Measurements from ENCODE around the gene RAB9A.

Gene RAB9A

GRCh38 chrX:13747836-13748235, 58.9 kb downstream of the RAB9A start:
- H3K36me3 ChIP-seq (ENCODE audit: control insufficient read depth, insufficient read depth, low read length) = peaks cover 84% of the 10 kb centered on the region
- H3K4me1 ChIP-seq (ENCODE audit: control insufficient read depth, insufficient read depth, low read length) = peaks cover 2% of the 10 kb centered on the region; the same call in 1 of the 2 replicates
- no peak overlapping the region for H3K27ac ChIP-seq (ENCODE audit: low read depth, low read length)
- no peaks in the 10 kb centered on the region for H3K27me3 ChIP-seq (ENCODE audit: control insufficient read depth, insufficient read depth, low read length)
- no peak overlapping the region for H3K9ac ChIP-seq (ENCODE audit: low read length)
- no peak overlapping the region for H3K4me3 ChIP-seq (ENCODE audit: low read depth, low read length)
- no peaks in the 10 kb centered on the region for H3K9me3 ChIP-seq (ENCODE audit: control insufficient read depth, insufficient read depth, low read depth, low read length)

- H3K9ac ChIP-seq (ENCODE audit: low read length) = no peak overlapping the region
- no peaks in the 10 kb centered on the region for H3K27me3 ChIP-seq (ENCODE audit: control insufficient read depth, insufficient read depth, low read length)
- no peaks in the 10 kb centered on the region for H3K9me3 ChIP-seq (ENCODE audit: control insufficient read depth, insufficient read depth, low read depth, low read length)
- no peak overlapping the region for H3K27ac ChIP-seq (ENCODE audit: low read depth, low read length)
- H3K4me3 ChIP-seq (ENCODE audit: low read depth, low read length) = no peak overlapping the region
- H3K4me1 ChIP-seq (ENCODE audit: control insufficient read depth, insufficient read depth, low read length) = no peaks in the 10 kb centered on the region
- H3K36me3 ChIP-seq (ENCODE audit: control insufficient read depth, insufficient read depth, low read length) = peaks cover 90% of the 10 kb centered on the region
Observed at GRCh38 chrX:13748486-13748885, 59.6 kb downstream of the RAB9A start.

- Histone ChIP-seq H3K4me1 (ENCODE audit: control insufficient read depth, insufficient read depth, low read length) (no peaks in the 10 kb centered on the region), H3K9me3 (ENCODE audit: control insufficient read depth, insufficient read depth, low read depth, low read length) (no peaks in the 10 kb centered on the region), H3K27me3 (ENCODE audit: control insufficient read depth, insufficient read depth, low read length) (no peaks in the 10 kb centered on the region), H3K36me3 (ENCODE audit: control insufficient read depth, insufficient read depth, low read length) (peaks cover 87% of the 10 kb centered on the region), H3K9ac (ENCODE audit: low read length) (no peak overlapping the region), H3K4me3 (ENCODE audit: low read depth, low read length) (no peak overlapping the region), H3K27ac (ENCODE audit: low read depth, low read length) (no peak overlapping the region)
Observed at GRCh38 chrX:13750204-13750603, 61.3 kb downstream of the RAB9A start.

GRCh38 chrX:13750812-13751211, 61.9 kb downstream of the RAB9A start:
- Histone ChIP-seq H3K27ac (ENCODE audit: low read depth, low read length) (no peak overlapping the region), H3K4me1 (ENCODE audit: control insufficient read depth, insufficient read depth, low read length) (no peaks in the 10 kb centered on the region), H3K9me3 (ENCODE audit: control insufficient read depth, insufficient read depth, low read depth, low read length) (no peaks in the 10 kb centered on the region), H3K4me3 (ENCODE audit: low read depth, low read length) (no peak overlapping the region), H3K27me3 (ENCODE audit: control insufficient read depth, insufficient read depth, low read length) (no peaks in the 10 kb centered on the region), H3K9ac (ENCODE audit: low read length) (no peak overlapping the region), H3K36me3 (ENCODE audit: control insufficient read depth, insufficient read depth, low read length) (peaks cover 86% of the 10 kb centered on the region)

GRCh38 chrX:13752141-13752540, 63.2 kb downstream of the RAB9A start:
- Histone ChIP-seq H3K4me3 (ENCODE audit: low read depth, low read length) (no peak overlapping the region), H3K4me1 (ENCODE audit: control insufficient read depth, insufficient read depth, low read length) (peaks cover 9% of the 10 kb centered on the region; the same call in 1 of the 2 replicates), H3K27me3 (ENCODE audit: control insufficient read depth, insufficient read depth, low read length) (no peaks in the 10 kb centered on the region), H3K27ac (ENCODE audit: low read depth, low read length) (no peak overlapping the region), H3K9ac (ENCODE audit: low read length) (no peak overlapping the region), H3K9me3 (ENCODE audit: control insufficient read depth, insufficient read depth, low read depth, low read length) (no peaks in the 10 kb centered on the region), H3K36me3 (ENCODE audit: control insufficient read depth, insufficient read depth, low read length) (peaks cover 82% of the 10 kb centered on the region)

GRCh38 chrX:13752646-13753045, 63.7 kb downstream of the RAB9A start:
- H3K36me3 ChIP-seq (ENCODE audit: control insufficient read depth, insufficient read depth, low read length) = peaks cover 82% of the 10 kb centered on the region

GRCh38 chrX:13754765-13755164, 65.8 kb downstream of the RAB9A start:
- peaks cover 83% of the 10 kb centered on the region for H3K36me3 ChIP-seq (ENCODE audit: control insufficient read depth, insufficient read depth, low read length)
- H3K27ac ChIP-seq (ENCODE audit: low read depth, low read length) = no peak overlapping the region
- H3K4me1 ChIP-seq (ENCODE audit: control insufficient read depth, insufficient read depth, low read length) = peaks cover 11% of the 10 kb centered on the region; the same call in 1 of the 2 replicates
- H3K9me3 ChIP-seq (ENCODE audit: control insufficient read depth, insufficient read depth, low read depth, low read length) = no peaks in the 10 kb centered on the region
- no peak overlapping the region for H3K4me3 ChIP-seq (ENCODE audit: low read depth, low read length)
- no peak overlapping the region for H3K9ac ChIP-seq (ENCODE audit: low read length)
- H3K27me3 ChIP-seq (ENCODE audit: control insufficient read depth, insufficient read depth, low read length) = no peaks in the 10 kb centered on the region

More at GRCh38 chrX:13752646-13753045, 63.7 kb downstream of the RAB9A start:
- Histone ChIP-seq H3K4me1 (ENCODE audit: control insufficient read depth, insufficient read depth, low read length) (peaks cover 11% of the 10 kb centered on the region; the same call in 1 of the 2 replicates), H3K9me3 (ENCODE audit: control insufficient read depth, insufficient read depth, low read depth, low read length) (no peaks in the 10 kb centered on the region), H3K27me3 (ENCODE audit: control insufficient read depth, insufficient read depth, low read length) (no peaks in the 10 kb centered on the region), H3K27ac (ENCODE audit: low read depth, low read length) (no peak overlapping the region), H3K4me3 (ENCODE audit: low read depth, low read length) (no peak overlapping the region), H3K9ac (ENCODE audit: low read length) (no peak overlapping the region)

- no peak overlapping the region for H3K9ac ChIP-seq (ENCODE audit: low read length)
- H3K27me3 ChIP-seq (ENCODE audit: control insufficient read depth, insufficient read depth, low read length) = no peaks in the 10 kb centered on the region
- no peaks in the 10 kb centered on the region for H3K9me3 ChIP-seq (ENCODE audit: control insufficient read depth, insufficient read depth, low read depth, low read length)
- peaks cover 83% of the 10 kb centered on the region for H3K36me3 ChIP-seq (ENCODE audit: control insufficient read depth, insufficient read depth, low read length)
- no peak overlapping the region for H3K27ac ChIP-seq (ENCODE audit: low read depth, low read length)
- H3K4me3 ChIP-seq (ENCODE audit: low read depth, low read length) = no peak overlapping the region
- peaks cover 14% of the 10 kb centered on the region; the same call in 1 of the 2 replicates for H3K4me1 ChIP-seq (ENCODE audit: control insufficient read depth, insufficient read depth, low read length)
Observed at GRCh38 chrX:13755254-13755653, 66.3 kb downstream of the RAB9A start.

GRCh38 chrX:13756381-13756780, 67.5 kb downstream of the RAB9A start:
- Histone ChIP-seq H3K9me3 (ENCODE audit: control insufficient read depth, insufficient read depth, low read depth, low read length) (no peaks in the 10 kb centered on the region), H3K36me3 (ENCODE audit: control insufficient read depth, insufficient read depth, low read length) (peaks cover 84% of the 10 kb centered on the region), H3K9ac (ENCODE audit: low read length) (no peak overlapping the region), H3K27ac (ENCODE audit: low read depth, low read length) (no peak overlapping the region), H3K4me1 (ENCODE audit: control insufficient read depth, insufficient read depth, low read length) (peaks cover 25% of the 10 kb centered on the region), H3K27me3 (ENCODE audit: control insufficient read depth, insufficient read depth, low read length) (no peaks in the 10 kb centered on the region), H3K4me3 (ENCODE audit: low read depth, low read length) (no peak overlapping the region)

GRCh38 chrX:13759152-13759718, 70.3 kb downstream of the RAB9A start:
- no peaks in the 10 kb centered on the region for H3K27me3 ChIP-seq (ENCODE audit: control insufficient read depth, insufficient read depth, low read length)
- H3K4me3 ChIP-seq (ENCODE audit: low read depth, low read length) = no peak overlapping the region
- H3K9me3 ChIP-seq (ENCODE audit: control insufficient read depth, insufficient read depth, low read depth, low read length) = no peaks in the 10 kb centered on the region
- H3K4me1 ChIP-seq (ENCODE audit: control insufficient read depth, insufficient read depth, low read length) = peaks cover 53% of the 10 kb centered on the region
- H3K27ac ChIP-seq (ENCODE audit: low read depth, low read length) = no peak overlapping the region
- no peak overlapping the region for H3K9ac ChIP-seq (ENCODE audit: low read length)
- peaks cover 71% of the 10 kb centered on the region for H3K36me3 ChIP-seq (ENCODE audit: control insufficient read depth, insufficient read depth, low read length)

Measured in HUES6 (cell line).